H1 (cell line): Measurements from ENCODE around the gene BDKRB1. TPM values are rescaled to one million over a fixed set of nuclear protein-coding genes. Genes with fewer than 3 reads are reported as not detected.

ENCODE experiments used
- CTCF ChIA-PET: fragments of 300-600 bp; sonication (Branson Sonifier 250); formaldehyde crosslinking; loops from one replicate; lab custom pipeline; 2021; ENCODE audit not compliant: partially characterized antibody; lab: Charles Lee
- POLR2A ChIA-PET: fragments of 300-600 bp; sonication (Branson Sonifier 250); formaldehyde crosslinking; loops from one replicate; lab custom pipeline; 2021; ENCODE audit warnings: inconsistent platforms; ENCODE audit not compliant: partially characterized antibody; lab: Charles Lee
- DNase-seq, 2 experiments: peaks; one replicate each; pipeline versions ENCODE4 v3.0.0 to v3.0.0-alpha.2; 2010 to 2022; ENCODE audit warnings: low spot score in 2 of 2, low read depth in 1 of 2, mixed read lengths in 1 of 2
- FAIRE-seq: peaks from 2 replicates; lab custom pipeline; 2011; peaks lifted over from hg19 to GRCh38; lab: Jason Lieb, UNC
- H2AFZ ChIP-seq: 2 replicates; pipeline ENCODE4 v1.8.1; 2012; ENCODE audit warnings: low read length, inconsistent platforms
- H2AK5ac ChIP-seq: 2 replicates; pipeline ENCODE4 v1.6.1; 2013; ENCODE audit warnings: low read depth, low read length
- H2BK120ac ChIP-seq: replicated peaks from 2 replicates; pipeline ENCODE3; 2013; ENCODE audit warnings: low read depth, low read length, inconsistent platforms
- H2BK12ac ChIP-seq: 2 replicates; pipeline ENCODE4 v1.6.1; 2013; ENCODE audit warnings: low read depth, low read length
- H2BK15ac ChIP-seq: 2 replicates; pipeline ENCODE4 v1.6.1; 2013; ENCODE audit warnings: low read length
- H2BK20ac ChIP-seq: 2 replicates; pipeline ENCODE4 v1.6.1; 2013; ENCODE audit warnings: low read length
- H2BK5ac ChIP-seq: 2 replicates; pipeline ENCODE4 v1.6.1; 2013; ENCODE audit warnings: low read depth, low read length
- H3K14ac ChIP-seq: 2 replicates; pipeline ENCODE4 v1.6.1; 2013; ENCODE audit warnings: inconsistent platforms; ENCODE audit not compliant: insufficient read length
- H3K18ac ChIP-seq: 2 replicates; pipeline ENCODE4 v1.6.1; 2013; ENCODE audit warnings: low read length; ENCODE audit errors: extremely low read depth
- H3K23ac ChIP-seq: 2 replicates; pipeline ENCODE4 v1.6.1; 2013; ENCODE audit warnings: inconsistent platforms; ENCODE audit not compliant: insufficient read length
- H3K23me2 ChIP-seq: 2 replicates; pipeline ENCODE4 v1.6.1; 2013; ENCODE audit warnings: low read depth, low read length
- H3K27ac ChIP-seq: 2 replicates; pipeline ENCODE4 v1.6.1; 2011; ENCODE audit warnings: low read depth, low read length, inconsistent platforms
- H3K27me3 ChIP-seq, 4 experiments: replicated peaks in 1 of 4; 1 replicate in 1 of 4; 2 replicates in 3 of 4; pipeline versions ENCODE4 v1.6.1 to v1.8.1; 2011 to 2013; ENCODE audit warnings: low read length in 3 of 4, mild to moderate bottlenecking in 3 of 4, inconsistent platforms in 2 of 4, mixed read lengths in 2 of 4, moderate library complexity in 1 of 4; ENCODE audit not compliant: control insufficient read depth in 3 of 4, insufficient read depth in 3 of 4; ENCODE audit errors: extremely low read depth in 1 of 4
- H3K36me3 ChIP-seq, 4 experiments: 2 replicates each; pipeline versions ENCODE4 v1.6.1 to v1.8.1; 2011 to 2013; ENCODE audit warnings: mild to moderate bottlenecking in 4 of 4, low read length in 3 of 4, moderate library complexity in 2 of 4, control low read depth in 1 of 4, inconsistent platforms in 1 of 4; ENCODE audit not compliant: insufficient read depth in 4 of 4, control insufficient read depth in 2 of 4
- H3K4ac ChIP-seq: replicated peaks from 2 replicates; pipeline ENCODE3; 2013; ENCODE audit warnings: low read length, low read depth, mixed read lengths, inconsistent platforms; ENCODE audit not compliant: insufficient read length
- H3K4me1 ChIP-seq, 4 experiments: replicated peaks in 1 of 4; 1 replicate in 1 of 4; 2 replicates in 3 of 4; pipeline versions ENCODE4 v1.6.1 to v1.8.1; 2011 to 2013; ENCODE audit warnings: low read length in 3 of 4, inconsistent platforms in 2 of 4, mixed read lengths in 1 of 4; ENCODE audit not compliant: insufficient read depth in 4 of 4, control insufficient read depth in 3 of 4
- H3K4me2 ChIP-seq, 2 experiments: 2 replicates each; pipeline versions ENCODE4 v1.6.1 to v1.8.1; 2011 to 2013; ENCODE audit warnings: low read depth in 2 of 2, low read length in 2 of 2, control low read depth in 1 of 2, inconsistent platforms in 1 of 2, mild to moderate bottlenecking in 1 of 2; ENCODE audit not compliant: insufficient read depth in 1 of 2
- H3K4me3 ChIP-seq, 4 experiments: fragments of 200-600, 300-600 bp in 1 of 4; sonication (generic), shearing (Covaris generic), sonication (Bioruptor Twin) in 1 of 4; 2 replicates each; pipeline versions ENCODE4 v1.5.1 to v1.8.1; 2011 to 2016; ENCODE audit warnings: low read length in 4 of 4, low read depth in 3 of 4, control low read depth in 2 of 4, inconsistent platforms in 2 of 4, mild to moderate bottlenecking in 2 of 4, mixed read lengths in 1 of 4, moderate library complexity in 1 of 4; ENCODE audit not compliant: insufficient read depth in 2 of 4; ENCODE audit errors: extremely low read depth in 1 of 4
- H3K56ac ChIP-seq: replicated peaks from 2 replicates; pipeline ENCODE3; 2013; ENCODE audit warnings: low read depth, mild to moderate bottlenecking, mixed read lengths, low read length, inconsistent platforms; ENCODE audit not compliant: insufficient read length
- H3K79me1 ChIP-seq: 2 replicates; pipeline ENCODE4 v1.6.1; 2013; ENCODE audit warnings: low read depth, low read length, control low read depth
- H3K79me2 ChIP-seq, 2 experiments: 2 replicates each; pipeline versions ENCODE4 v1.6.1 to v1.8.1; 2012 to 2013; ENCODE audit warnings: low read length in 2 of 2, mild to moderate bottlenecking in 2 of 2, inconsistent platforms in 1 of 2; ENCODE audit not compliant: insufficient read depth in 2 of 2, control insufficient read depth in 1 of 2
- H3K9ac ChIP-seq, 4 experiments: replicated peaks in 1 of 4; 1 replicate in 1 of 4; 2 replicates in 3 of 4; pipeline versions ENCODE4 v1.6.1 to v1.8.1; 2011 to 2013; ENCODE audit warnings: low read depth in 3 of 4, low read length in 3 of 4, control low read depth in 2 of 4, mild to moderate bottlenecking in 2 of 4, moderate library complexity in 2 of 4, inconsistent platforms in 1 of 4; ENCODE audit errors: extremely low read depth in 1 of 4
- H3K9me3 ChIP-seq, 2 experiments: 2 replicates each; pipeline versions ENCODE4 v1.6.1 to v1.8.1; 2012 to 2013; ENCODE audit warnings: mild to moderate bottlenecking in 2 of 2, moderate library complexity in 2 of 2, control low read depth in 1 of 2, inconsistent platforms in 1 of 2, low read depth in 1 of 2, low read length in 1 of 2, mixed read lengths in 1 of 2; ENCODE audit not compliant: insufficient read depth in 2 of 2
- H4K20me1 ChIP-seq, 2 experiments: replicated peaks in 1 of 2; 2 replicates each; pipeline versions ENCODE3 to v1.8.1; 2011 to 2013; ENCODE audit warnings: inconsistent platforms in 2 of 2, low read length in 2 of 2, mild to moderate bottlenecking in 1 of 2; ENCODE audit not compliant: insufficient read depth in 2 of 2, control insufficient read depth in 1 of 2
- H4K5ac ChIP-seq: 2 replicates; pipeline ENCODE4 v1.6.1; 2013; ENCODE audit warnings: low read length, low read depth, mixed read lengths, inconsistent platforms; ENCODE audit not compliant: insufficient read length
- H4K8ac ChIP-seq: 2 replicates; pipeline ENCODE4 v1.8.0; 2013; ENCODE audit warnings: mild to moderate bottlenecking, moderate library complexity, low read length, inconsistent platforms; ENCODE audit not compliant: insufficient read depth; ENCODE audit errors: extremely low read depth
- H4K91ac ChIP-seq: replicated peaks from 2 replicates; pipeline ENCODE3; 2013; ENCODE audit warnings: low read length, mixed read lengths, inconsistent platforms; ENCODE audit not compliant: insufficient read length
- EZH2 ChIP-seq: fragments of 200-600 bp; sonication (generic); IDR thresholded peaks from 2 replicates; pipeline ENCODE4 v1.7.1; 2012; ENCODE audit warnings: low read depth, mild to moderate bottlenecking, moderate library complexity, low read length, inconsistent platforms; ENCODE audit not compliant: severe bottlenecking
- PHF8 ChIP-seq: fragments of 200-600 bp; sonication (generic); conservative IDR thresholded peaks from 2 replicates; pipeline ENCODE4 v1.7.1; 2012; ENCODE audit warnings: low read depth, mild to moderate bottlenecking, inconsistent platforms, low read length, moderate library complexity
- WGBS, 2 experiments: shearing (Covaris generic) in 1 of 2; methylation state at CpG; one replicate each; pipeline versions ENCODE4 v1.1.6 to v1.1.7; 2013 to 2015; ENCODE audit warnings: low lambda C conversion rate in 2 of 2, mixed read lengths in 2 of 2, inconsistent platforms in 1 of 2, low coverage in 1 of 2, missing lambda C conversion rate in 1 of 2; ENCODE audit not compliant: insufficient replicate concordance in 2 of 2, insufficient coverage in 1 of 2, insufficient read length in 1 of 2; ENCODE audit errors: extremely low coverage in 1 of 2, missing lambda C conversion rate in 1 of 2; 5-methylcytosine and 5-hydroxymethylcytosine counted together
- polyA plus RNA-seq, 7 experiments: library from polyadenylated mRNA; depleted of rRNA in 3 of 7; stranded (reverse) in 5 of 7; unstranded in 2 of 7; fragments of >200 nt in 5 of 7; fragments of 200-250 nt in 2 of 7; gene quantifications; 1 replicate in 5 of 7; 2 replicates in 1 of 7; 4 replicates in 1 of 7; pipeline versions ENCODE4 v1.2.1 to v1.2.3, GENCODE V29; 2011 to 2013; ENCODE audit warnings: missing spikeins in 2 of 7, mixed read lengths in 2 of 7
- total RNA-seq: library from RNA; stranded (reverse); fragmentation: NEBNext Ultra II Directional; extraction: Animal tissue kit (Norgen Biotek cat#: 25700); gene quantifications from 2 replicates; pipeline ENCODE4 v1.2.1, GENCODE V29; 2021

BDKRB1 gene
- total and polyA plus RNA-seq, 2 of the 8 experiments (the other 6 are each of a cell fraction or from before 2014, with no cell fraction given), result 0.27 TPM; not detected in 1

DNA sequence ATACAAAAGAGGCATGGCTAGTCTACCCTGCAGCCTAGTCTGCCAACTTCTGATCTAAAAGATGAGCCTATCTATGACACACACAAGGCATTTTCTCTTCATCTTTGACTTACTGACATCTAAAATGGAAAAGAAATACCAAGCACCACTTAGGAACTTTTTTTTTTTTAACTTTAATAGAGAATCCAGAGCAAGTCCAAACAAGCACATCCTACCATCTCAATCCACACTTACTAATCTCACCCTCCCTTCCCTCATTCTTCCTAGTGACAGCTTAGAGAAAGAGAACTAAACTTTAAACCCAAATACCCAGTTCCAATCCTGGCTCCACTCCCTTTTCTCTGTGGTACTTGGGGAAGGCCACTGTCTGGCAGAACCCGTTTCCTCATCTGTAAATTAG lies 31.8 kb downstream of the BDKRB1 start:
- no peak for DNase-seq
- H3K4me2 ChIP-seq, result no peak overlapping the region
- no peak overlapping the region for H3K18ac ChIP-seq
- no peak overlapping the region for H2BK15ac ChIP-seq
- no peak overlapping the region for H3K23ac ChIP-seq
- H3K4ac ChIP-seq, result no peak overlapping the region
- H4K20me1 ChIP-seq, result no peaks in the 10 kb centered on the region
- no peaks in the 10 kb centered on the region for H3K79me1 ChIP-seq
- FAIRE-seq, result no peak
- POLR2A ChIA-PET, result no interaction called here
- no peak overlapping the region for H3K56ac ChIP-seq
- WGBS, 2 experiments, result 100% methylated on average over 1 of the region's 1 CpG; no CpG with 5 or more reads in 1 of the 2 experiments
- H3K27me3 ChIP-seq, result no peaks in the 10 kb centered on the region
- H2BK12ac ChIP-seq, result no peak overlapping the region
- H4K8ac ChIP-seq, result no peak overlapping the region
- peaks cover 2 to 26% (median 10%) of the 10 kb centered on the region in 4 experiments; a peak in 6 of 8 replicates for H3K36me3 ChIP-seq
- CTCF ChIA-PET, result interaction anchor here (0.6 to 1.2 kb wide), 4 partner anchors 12 to 215 kb away, joined by 3 to 4 read pairs (median 4); no protein-coding TSS in a partner anchor
- no peak overlapping the region for H3K27ac ChIP-seq
- no peak overlapping the region for H3K9ac ChIP-seq
- no peaks in the 10 kb centered on the region for H3K9me3 ChIP-seq
- no peak overlapping the region for H3K14ac ChIP-seq
- no peaks in the 10 kb centered on the region for H3K79me2 ChIP-seq
- no peak overlapping the region for H4K5ac ChIP-seq
- H2BK5ac ChIP-seq, result no peak overlapping the region
- H2AK5ac ChIP-seq, result no peak overlapping the region
- H2BK20ac ChIP-seq, result no peak overlapping the region
- no peak overlapping the region for H3K4me3 ChIP-seq
- H2BK120ac ChIP-seq, result no peak overlapping the region
- TF ChIP-seq EZH2, result no peak
- TF ChIP-seq PHF8, result no peak
- H3K4me1 ChIP-seq, result no peaks in the 10 kb centered on the region
- no peak overlapping the region for H2AFZ ChIP-seq
- H4K91ac ChIP-seq, result no peak overlapping the region
- H3K23me2 ChIP-seq, result no peaks in the 10 kb centered on the region; the same call in 1 of the 2 replicates
